Posterior cingulate gyrus (tissue), 11 donors: ENCODE data around the gene ZNF33B.
"Not testable (repeated sequence)": the region's sequence is repeated elsewhere in the genome, so short reads cannot be mapped to it uniquely, and the experiment has no call there.

Experiments used
- DNase-seq, 10 donors: peaks; one replicate each; pipeline versions ENCODE4 v3.0.0 to v3.0.0-alpha.2; 2020 to 2021; ENCODE audit warnings: mixed read lengths in 3 of 10
- intact Hi-C: fragments of 100-400 bp; cut with DNase I; formaldehyde crosslinking; loops from one replicate; pipeline ENCODE4 v1.15.1; 2023

Gene ZNF33B

DNA sequence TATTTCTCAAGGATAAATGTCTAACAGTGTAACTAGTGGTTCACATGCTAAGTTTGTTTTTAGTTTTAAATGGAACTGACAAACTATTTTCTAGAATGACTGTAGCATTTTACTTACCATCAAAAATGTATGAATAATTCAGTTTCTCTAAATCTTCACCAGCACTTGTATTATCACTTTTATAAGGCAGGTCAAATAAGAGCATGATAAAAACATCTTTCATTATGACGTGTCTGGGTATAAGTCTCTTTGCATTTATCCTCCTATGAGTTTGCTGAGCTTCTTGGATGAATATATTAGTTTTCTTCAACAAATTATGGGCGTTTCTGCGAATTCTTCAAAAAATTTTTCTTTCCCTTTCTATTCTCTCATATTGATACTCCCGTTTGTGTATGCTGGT lies 19.9 kb downstream of the ZNF33B start:
- no peak for DNase-seq
- intact Hi-C loops = no loop called here

DNA sequence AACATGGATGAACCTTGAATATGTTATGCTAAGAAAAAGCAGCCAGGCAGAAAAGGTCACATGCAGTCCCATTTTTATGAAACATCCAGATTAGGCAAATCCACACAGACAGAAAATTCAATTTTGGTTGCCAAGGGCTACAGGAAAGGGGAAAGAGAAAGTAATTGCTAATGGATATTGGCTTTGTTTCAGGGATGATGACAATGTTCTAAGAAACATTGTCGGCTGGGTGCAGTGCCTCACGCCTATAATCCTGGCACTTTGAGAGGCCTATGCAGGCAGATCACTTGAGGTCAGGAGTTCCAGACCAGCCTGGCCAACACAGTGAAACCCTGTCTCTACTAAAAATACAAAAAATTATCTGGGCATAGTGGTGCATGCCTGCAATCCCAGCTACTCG lies 23.0 kb downstream of the ZNF33B start:
- intact Hi-C loops = no loop called here
- no peak for DNase-seq

DNA sequence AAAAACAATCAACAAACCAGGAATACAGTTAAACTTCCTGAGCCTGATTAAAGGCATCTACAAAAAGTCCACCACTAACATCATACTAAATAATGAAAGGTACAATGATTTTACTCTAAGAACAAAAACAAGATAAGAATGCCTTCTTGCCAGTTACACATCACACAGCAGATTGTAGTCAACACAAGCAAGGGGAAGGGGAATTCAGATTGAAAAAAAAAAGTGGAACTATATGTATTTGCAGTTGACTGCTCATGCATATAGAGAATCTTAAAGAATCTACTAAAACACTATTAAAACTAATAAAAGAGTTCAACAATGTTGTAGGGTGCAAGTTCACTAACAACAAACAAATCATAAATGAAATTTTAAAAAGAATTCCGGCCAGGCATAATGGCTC lies 28.5 kb downstream of the ZNF33B start:
- intact Hi-C loops = no loop called here
- DNase-seq = no peak

DNA sequence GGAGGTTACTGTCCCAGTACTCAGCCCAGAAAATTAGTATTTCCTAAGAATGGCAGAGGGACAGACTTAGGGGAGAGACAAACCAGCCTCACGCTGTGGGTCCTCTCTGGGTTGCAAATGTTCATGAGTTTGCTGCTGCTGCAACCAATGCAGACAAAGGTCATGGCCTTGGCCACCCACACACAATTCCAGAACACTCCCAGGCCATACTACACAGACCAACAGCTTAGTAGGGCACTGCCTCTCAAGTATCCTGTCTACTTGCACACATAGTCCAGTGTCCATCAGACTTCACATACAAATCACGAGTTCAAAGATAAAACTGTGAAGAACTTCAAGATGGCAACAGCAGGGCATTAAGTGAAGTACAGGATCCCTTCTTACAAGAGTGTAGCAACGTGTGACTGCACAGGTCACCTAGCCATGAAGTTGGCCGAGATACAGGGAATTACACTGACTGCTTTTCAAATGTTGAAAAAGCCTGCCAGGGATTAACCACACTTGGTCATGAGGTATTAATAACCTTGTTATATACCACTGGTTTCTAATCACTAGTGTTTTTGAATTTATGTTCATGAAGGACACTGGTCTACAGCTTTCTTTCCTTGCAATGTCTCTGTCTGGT lies 40.0 kb downstream of the ZNF33B start:
- no peak for DNase-seq
- intact Hi-C loops = no loop called here

DNA sequence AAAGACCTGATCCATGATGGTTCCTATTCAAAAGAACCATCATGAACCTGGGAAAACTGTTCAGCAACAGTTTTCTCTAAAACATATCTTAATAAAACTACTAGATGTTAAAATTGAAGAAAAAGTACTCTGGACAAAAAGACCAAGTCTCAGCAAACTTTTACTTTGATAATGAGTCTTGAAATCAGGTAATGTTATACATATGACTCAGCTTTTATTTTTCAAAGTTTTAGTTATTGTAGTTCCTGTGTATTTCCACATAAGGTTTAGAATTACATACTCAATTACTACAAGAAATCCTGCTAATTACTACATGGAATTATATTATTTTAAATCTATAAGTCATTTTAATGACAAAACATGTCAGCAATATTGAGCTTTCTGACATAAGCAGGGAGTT lies 42.2 kb downstream of the ZNF33B start:
- no peak for DNase-seq
- intact Hi-C loops = no loop called here

DNA sequence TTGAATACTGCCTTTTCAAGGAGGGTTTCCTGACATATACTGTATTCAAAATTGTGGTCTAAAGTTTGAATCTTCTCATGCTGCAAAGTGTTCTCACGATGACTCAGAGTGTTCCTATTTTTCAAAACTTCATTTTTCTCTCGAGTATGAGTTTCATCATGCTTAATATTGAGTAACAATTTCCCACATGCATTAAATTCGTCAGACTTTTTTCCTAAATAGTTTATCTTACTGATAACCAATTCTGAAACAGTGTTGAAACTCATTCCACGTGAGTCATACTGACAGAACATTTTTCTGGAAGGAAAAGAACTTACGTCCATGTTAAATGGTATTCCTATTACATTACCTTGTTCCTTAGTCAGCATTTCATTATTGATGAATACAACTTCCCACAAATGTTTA lies 44.1 kb downstream of the ZNF33B start:
- DNase-seq = no peak
- intact Hi-C loops = no loop called here

DNA sequence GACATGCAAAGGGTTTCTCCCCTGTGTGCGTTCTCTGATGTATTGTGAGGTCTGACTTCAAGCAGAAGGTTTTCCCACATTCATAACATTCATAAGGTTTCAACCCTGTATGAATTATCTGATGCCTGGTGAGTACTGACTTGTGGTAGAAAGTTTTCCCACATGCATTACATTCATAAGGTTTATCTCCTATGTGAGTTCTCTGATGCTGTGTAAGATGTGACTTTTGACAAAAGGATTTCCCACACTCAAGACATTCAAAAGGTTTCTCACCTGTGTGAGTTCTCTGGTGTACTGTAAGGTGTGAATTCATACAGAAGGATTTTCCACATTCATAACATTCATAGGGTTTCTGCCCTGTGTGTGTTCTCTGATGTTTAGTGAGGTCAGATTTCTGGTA lies 45.1 kb downstream of the ZNF33B start:
- no peak for DNase-seq
- intact Hi-C loops = no loop called here

DNA sequence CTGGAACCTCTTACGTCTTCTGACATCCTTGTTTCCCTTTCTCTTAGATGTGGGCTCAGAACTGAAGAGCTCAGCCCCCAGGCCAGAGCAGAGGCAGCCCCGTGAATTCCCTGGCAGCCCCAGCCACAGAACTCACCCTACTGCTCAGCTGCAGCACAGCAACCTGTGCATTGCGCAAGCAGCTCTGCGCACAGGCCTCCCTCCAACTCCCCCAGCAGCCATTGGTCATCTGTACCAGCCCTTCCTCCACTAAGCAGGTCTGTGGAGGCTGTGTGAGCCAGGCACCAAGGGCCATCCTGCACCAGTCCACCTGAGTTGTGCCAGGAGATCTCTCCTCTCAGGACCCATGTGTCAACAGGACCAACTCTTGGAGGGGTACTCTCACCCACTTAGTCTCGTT lies 54.5 kb downstream of the ZNF33B start:
- DNase-seq = no peak
- intact Hi-C loops = no loop called here

DNA sequence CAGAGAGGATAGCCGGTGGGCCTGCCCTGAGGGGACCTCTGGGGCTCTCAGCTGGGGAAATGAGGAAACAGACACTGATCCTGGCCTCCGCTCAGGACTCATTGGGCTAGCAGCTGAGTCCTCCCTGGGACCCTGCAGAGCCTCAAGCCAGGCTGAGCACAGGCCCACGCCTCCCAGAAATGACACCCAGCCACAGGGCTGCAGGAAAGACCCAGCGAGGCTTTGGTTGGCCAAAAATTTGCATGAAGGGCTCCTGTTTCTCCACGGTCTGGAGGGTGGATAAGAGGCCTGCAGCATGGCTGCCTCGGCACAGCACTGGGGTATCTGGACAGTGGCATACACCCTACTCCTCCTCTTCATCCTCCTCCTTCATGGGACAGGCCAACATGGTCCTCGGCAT lies 60.4 kb downstream of the ZNF33B start:
- intact Hi-C loops = no loop called here

DNA sequence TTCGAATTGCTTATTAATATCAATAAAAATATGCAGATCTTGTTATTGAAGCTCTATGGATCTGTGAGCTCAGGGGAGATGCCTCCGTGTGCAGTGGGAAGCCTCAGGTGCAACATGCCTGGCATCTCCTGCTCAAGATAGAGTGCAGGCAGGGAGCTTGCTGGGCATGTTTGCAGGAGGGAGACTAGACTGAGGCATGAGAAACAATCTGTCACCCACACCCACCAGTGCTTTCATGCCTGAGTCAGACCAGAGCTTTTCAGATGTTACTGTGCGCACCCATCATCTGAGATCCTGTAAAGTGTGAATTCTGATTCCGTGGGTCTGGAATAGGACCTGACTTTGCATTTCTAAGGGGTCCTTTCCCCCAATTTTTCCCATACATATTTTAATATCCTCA lies 62.0 kb downstream of the ZNF33B start:
- peak in 2 of 10 donors; percentile 17 to 82 for DNase-seq
- intact Hi-C loops = no loop called here

More for the DNA sequence above, 60.4 kb downstream of the ZNF33B start:
- DNase-seq = no peak

DNA sequence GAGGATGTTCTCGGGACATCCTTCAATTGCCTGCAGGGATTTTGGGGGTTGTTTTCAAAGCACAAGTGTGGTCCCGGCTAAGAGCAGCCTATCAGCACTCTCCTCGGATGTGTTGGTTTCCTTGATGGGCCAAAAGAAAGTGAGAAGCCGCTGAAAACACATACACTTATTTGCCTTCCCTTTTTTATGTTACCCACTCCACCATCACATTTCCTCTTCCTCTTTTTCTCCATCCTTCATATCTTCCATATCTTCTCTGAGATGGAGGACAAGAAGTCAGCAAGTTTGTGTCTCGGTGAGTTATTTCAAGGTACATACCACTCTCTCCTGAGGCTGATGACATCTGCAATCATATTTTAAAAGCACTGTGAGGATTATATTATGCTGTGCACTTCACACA lies 64.0 kb downstream of the ZNF33B start:
- intact Hi-C loops = no loop called here
- no peak for DNase-seq

DNA sequence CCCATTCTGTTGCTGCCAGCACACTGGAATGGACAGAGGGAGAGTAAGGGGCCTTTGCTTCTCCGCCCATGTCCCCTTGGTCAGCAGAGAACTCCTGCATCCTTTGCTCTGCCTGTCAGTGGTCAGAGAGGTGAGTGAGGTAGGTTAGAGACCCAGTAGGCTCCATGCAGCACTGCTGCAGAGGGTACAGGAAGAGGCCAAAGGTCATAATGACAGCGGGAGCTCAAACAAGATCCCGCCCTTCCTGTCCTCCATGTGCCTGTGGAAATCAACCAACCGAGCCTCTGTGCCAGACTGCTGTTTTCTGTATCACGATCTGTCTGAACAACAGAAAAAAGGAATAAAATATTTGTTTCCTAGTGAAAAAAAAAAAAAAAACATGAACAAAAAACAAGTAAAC lies 81.4 kb downstream of the ZNF33B start:
- intact Hi-C loops = loop anchor here (10.0 kb wide), 2 partner anchors 228 to 1088 kb away; partner anchors contain the start of genes BMS1 and ZNF32
- no peak for DNase-seq

DNA sequence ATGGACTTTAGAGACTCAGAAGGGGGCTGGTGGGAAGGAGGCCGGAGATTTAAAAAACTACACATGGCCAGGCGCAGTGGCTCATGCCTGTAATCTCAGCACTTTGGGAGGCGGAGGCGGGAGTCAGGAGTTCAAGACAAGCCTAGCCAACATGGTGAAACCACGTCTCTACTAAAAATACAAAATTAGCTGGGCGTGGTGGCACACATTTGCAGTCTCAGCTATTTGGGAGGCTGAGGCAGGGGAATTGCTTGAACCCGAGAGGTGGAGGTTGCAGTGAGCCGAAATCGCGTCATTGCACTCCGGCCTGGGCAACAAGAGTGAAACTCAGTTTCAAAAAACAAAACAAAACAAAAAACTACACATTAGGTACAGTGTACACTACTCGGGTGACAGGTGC lies 84.8 kb downstream of the ZNF33B start:
- intact Hi-C loops = loop anchor here (10.0 kb wide), 2 partner anchors 231 to 1091 kb away; partner anchors contain the start of genes BMS1 and ZNF32

DNA sequence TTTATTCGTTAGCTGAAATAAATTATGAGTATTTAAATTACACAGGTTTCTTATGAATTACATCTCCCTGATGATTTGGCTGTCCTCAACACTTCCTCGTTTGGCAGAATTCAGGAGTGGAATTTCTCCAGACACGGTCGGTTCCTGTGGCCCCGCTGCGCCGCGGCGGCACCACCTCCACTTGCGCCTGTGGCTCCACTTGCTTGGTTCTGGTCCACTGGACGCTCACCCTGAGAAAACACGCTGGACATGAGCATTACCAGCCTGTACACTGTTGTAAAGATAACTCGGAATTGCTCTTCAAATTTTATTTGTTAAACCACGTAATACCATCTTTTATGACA lies 85.3 kb downstream of the ZNF33B start:
- intact Hi-C loops = loop anchor here (10.0 kb wide), 2 partner anchors 232 to 1092 kb away; partner anchors contain the start of genes BMS1 and ZNF32
- DNase-seq = peak in 3 of 10 donors; percentile 28 to 86 (median 48)

More for the DNA sequence above, 84.8 kb downstream of the ZNF33B start:
- not testable (repeated sequence) for DNase-seq

DNA sequence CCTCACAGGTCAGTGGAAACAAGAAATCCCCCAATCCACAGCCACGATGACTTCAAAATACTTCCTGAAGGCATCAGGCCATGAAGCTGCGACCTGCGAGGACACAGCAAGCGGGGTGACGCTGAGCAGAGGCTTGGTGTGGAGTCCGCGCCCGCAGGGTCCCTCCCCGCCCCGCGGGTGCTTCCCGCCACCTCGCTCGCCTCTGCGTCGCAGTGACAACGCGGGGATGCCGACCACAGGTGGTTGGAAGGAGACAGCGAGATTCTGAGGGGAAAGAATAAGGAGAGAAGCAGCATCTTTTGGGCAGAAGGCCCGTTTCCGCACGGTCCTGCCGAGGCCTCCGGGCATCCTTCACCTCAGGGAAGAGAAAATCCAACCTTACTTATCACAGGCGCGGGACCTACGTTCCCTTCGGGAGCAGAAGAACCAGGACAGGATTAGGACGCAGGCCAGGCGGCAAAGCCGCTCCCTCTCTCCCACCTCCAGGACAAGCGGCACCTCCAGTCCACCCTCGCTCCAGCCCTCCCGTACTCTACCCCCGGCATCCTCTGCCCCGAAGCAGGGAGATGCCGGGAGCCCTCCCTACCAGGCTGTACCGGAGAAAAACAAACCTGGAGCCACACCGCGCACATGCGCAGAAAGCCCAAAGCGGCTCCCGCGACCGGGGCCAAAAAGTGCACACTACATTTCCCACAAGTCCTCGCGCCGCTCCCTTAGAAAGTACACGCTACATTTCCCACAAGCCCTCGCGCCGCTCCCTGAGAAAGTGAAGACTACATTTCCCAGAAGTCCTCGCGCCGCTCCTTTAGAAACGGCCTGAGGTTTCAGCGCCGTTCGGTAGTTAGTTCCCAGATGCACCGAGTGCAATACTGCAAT lies 85.9 kb downstream of the ZNF33B start:
- intact Hi-C loops = loop anchor here (1.0 to 10.0 kb wide), 3 partner anchors 86 to 1092 kb away; partner anchors contain the start of genes BMS1, ZNF32 and ZNF33B
- peak; percentile 91 to 99 (median 94) for DNase-seq

DNA sequence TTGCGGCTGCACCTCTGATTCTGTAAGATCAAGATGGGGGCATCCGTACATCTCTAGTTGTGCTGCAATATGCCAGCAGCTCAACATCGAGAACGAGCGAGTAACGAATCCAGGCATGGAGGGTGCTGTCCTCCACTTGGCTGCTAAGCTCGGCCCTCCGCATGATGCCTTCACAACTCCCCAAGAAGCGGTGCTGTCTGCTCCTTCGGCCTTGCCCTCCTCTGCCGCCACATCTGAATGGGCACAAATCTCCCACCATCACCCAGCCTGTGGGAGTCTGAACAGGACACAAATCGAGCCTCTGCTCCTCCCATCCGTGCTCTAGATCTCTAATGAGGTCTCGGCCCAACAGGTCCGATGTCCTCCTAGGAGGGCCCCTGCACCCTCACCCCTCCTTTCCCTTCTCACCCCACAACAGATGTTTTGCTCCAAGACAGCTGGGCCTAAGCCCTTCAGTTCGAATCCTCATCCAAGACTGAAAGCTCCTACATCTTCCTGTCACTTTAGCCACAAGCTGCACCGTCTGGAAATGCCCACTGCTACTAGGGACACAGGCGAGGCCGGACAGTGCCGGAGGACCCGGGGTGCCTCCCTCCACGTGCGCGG lies 86.7 kb downstream of the ZNF33B start:
- intact Hi-C loops = loop anchor here (1.0 to 10.0 kb wide), 3 partner anchors 87 to 1093 kb away; partner anchors contain the start of genes BMS1, ZNF32 and ZNF33B
- DNase-seq = peak in 1 of 10 donors; percentile 4

DNA sequence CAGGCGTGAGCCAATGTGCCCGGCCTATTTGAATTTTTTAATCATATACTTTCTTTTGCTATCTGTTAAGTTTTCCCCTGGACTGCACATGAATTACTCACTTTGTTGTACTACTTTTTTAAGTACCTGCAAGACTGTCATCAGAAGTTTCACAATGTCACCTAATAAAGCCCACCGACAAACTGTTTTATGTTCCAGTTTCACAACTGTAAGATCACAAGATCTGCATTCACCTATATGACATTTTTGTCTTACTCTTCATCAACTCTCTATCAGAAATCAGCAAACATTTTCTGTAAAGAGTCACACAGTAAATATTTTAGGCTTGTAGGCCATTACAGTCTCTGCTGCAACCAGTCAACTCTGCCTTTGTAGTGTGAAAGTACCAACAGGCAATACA lies 88.5 kb downstream of the ZNF33B start:
- no peak for DNase-seq
- intact Hi-C loops = loop anchor here (10.0 kb wide), 2 partner anchors 235 to 1095 kb away; partner anchors contain the start of genes BMS1 and ZNF32

DNA sequence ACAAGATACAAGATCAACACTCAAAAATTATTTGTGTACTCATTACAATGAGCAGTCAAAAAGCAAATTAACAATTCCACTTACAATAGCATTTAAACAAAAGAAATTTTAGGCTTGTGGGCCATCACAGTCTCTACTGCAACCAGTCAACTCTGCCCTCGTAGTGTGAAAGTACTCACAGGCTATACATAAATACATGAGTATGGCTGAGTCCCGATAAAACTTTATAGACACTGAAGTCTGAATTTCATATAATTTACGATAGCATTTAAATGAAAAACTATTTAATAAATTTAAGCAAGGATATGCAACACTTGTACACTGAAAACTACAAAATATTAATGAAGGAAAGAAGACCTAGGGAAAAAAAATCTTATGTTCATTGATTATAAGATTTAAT lies 90.1 kb downstream of the ZNF33B start:
- intact Hi-C loops = no loop called here
- no peak for DNase-seq

DNA sequence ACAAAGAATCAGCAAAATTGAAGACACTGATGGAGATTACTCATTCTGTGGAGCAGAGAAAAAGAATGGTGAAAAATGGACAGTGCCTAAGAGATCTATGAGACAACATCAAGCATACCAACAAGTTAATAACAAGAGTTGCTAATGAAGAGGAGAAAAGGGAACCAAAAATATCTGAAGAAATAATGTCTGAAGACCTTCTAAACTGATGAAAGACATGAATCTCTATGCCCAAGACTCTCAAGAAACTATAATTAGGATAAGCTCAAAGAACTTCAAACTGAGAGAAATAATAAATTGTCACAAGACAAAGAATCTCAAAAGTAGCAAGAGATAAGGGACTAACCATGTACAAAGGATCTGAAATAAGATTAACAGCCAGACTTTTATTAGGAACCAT lies 93.4 kb downstream of the ZNF33B start:
- intact Hi-C loops = no loop called here
- no peak for DNase-seq

DNA sequence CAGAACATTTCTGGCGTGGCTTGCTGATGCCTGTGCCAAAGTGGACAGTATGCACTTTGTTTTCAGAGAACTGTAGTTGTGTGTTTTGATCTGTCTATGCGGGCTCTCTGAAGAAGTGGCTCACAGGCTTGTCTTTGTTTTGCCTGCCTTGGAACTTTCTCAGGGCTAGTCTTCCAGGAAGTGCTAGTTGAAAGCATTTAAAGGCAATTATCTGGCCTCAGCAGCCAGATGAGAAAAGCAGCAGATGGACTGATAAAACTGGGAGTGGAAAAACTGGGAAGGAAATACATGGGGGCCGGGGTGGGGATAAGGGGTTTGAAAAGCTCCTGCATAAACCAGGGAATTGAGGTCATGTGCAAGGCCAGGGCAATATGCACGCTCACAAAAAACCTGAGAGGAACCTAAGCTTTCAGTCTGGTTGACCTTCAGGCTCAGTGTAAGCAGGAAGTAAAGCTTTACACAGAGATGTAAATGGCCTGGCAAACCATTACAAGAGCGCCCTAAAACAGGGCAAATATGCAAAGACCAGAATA lies 94.5 kb downstream of the ZNF33B start:
- DNase-seq = peak in 3 of 10 donors; percentile 16 to 35 (median 22)
- intact Hi-C loops = no loop called here
